HG03342 (cell line): ENCODE data around the gene CNDP2.

Source experiments
- ATAC-seq: cut with Tn5 transposase; IDR thresholded peaks from one replicate; pipeline ENCODE4 v1.9.1; 2021; ENCODE audit warnings: mild to moderate bottlenecking, moderate library complexity; ENCODE audit not compliant: unreplicated experiment

The CNDP2 gene

GRCh38 chr18:74533666-74534065 is 37.5 kb downstream of the CNDP2 start:
- no peak for ATAC-seq

GRCh38 chr18:74534150-74534969 is 38.2 kb downstream of the CNDP2 start, which contains the start of gene CNDP1:
Gene CNDP1 (plus strand): TSS chr18:74534500. CDS start chr18:74534668, 168 bp downstream.
- ATAC-seq, result no peak

- no peak for ATAC-seq
Measured at GRCh38 chr18:74534981-74535649, 39.0 kb downstream of the CNDP2 start.

GRCh38 chr18:74539289-74539688 is 43.1 kb downstream of the CNDP2 start:
- ATAC-seq, result no peak

GRCh38 chr18:74540652-74541421 is 44.7 kb downstream of the CNDP2 start:
- ATAC-seq, result no peak

- ATAC-seq, result no peak
Measured at GRCh38 chr18:74541703-74542555, 45.8 kb downstream of the CNDP2 start.

GRCh38 chr18:74544898-74545297 is 48.7 kb downstream of the CNDP2 start:
- no peak for ATAC-seq

- no peak for ATAC-seq
Measured at GRCh38 chr18:74546007-74546406, 49.8 kb downstream of the CNDP2 start.

GRCh38 chr18:74546751-74547530 is 50.8 kb downstream of the CNDP2 start:
- no peak for ATAC-seq

- ATAC-seq, result no peak
Measured at GRCh38 chr18:74547860-74548259, 51.7 kb downstream of the CNDP2 start.

- ATAC-seq, result no peak
Measured at GRCh38 chr18:74549591-74550104, 53.5 kb downstream of the CNDP2 start.

GRCh38 chr18:74550886-74551285 is 54.7 kb downstream of the CNDP2 start:
- no peak for ATAC-seq

- no peak for ATAC-seq
Measured at GRCh38 chr18:74551452-74551851, 55.3 kb downstream of the CNDP2 start.

- ATAC-seq, result peak; percentile 99
Measured at GRCh38 chr18:74551936-74552555, 55.9 kb downstream of the CNDP2 start.

GRCh38 chr18:74556126-74556525 is 60.0 kb downstream of the CNDP2 start:
- ATAC-seq, result no peak

- no peak for ATAC-seq
Measured at GRCh38 chr18:74558096-74558495, 61.9 kb downstream of the CNDP2 start.

GRCh38 chr18:74562131-74562730 is 66.1 kb downstream of the CNDP2 start:
- ATAC-seq, result no peak

- ATAC-seq, result no peak
Measured at GRCh38 chr18:74562775-74563174, 66.6 kb downstream of the CNDP2 start.

- no peak for ATAC-seq
Measured at GRCh38 chr18:74563999-74564398, 67.8 kb downstream of the CNDP2 start.
